SK-N-SH treated with all-trans-retinoic acid at 6 μM for 48 hours (cell line): ENCODE results near the gene TIMM13.

Source experiments
- ATAC-seq: fragments of 200-7000 bp; cut with Tn5 transposase; 3 replicates; pipeline ENCODE4 v1.9.1; 2020; ENCODE audit warnings: mild to moderate bottlenecking, moderate library complexity
- BACH2 ChIP-seq: fragments of 250-450 bp; sonication (Bioruptor Pico); IDR thresholded peaks from 2 replicates; pipeline ENCODE4 v1.9.0; 2021; ENCODE audit warnings: mild to moderate bottlenecking, borderline replicate concordance
- CREB5 ChIP-seq: fragments of 250-450 bp; sonication (Bioruptor Pico); IDR thresholded peaks from 2 replicates; pipeline ENCODE4 v1.5.1; 2020; ENCODE audit warnings: low read depth, mild to moderate bottlenecking, moderate library complexity
- CSDC2 ChIP-seq: fragments of 250-450 bp; sonication (Bioruptor Pico); IDR thresholded peaks from 2 replicates; pipeline ENCODE4 v1.5.0; 2020; ENCODE audit warnings: mild to moderate bottlenecking, moderate library complexity
- ESRRG ChIP-seq: fragments of 250-450 bp; sonication (Bioruptor Pico); IDR thresholded peaks from 2 replicates; pipeline ENCODE4 v1.6.1; 2021; ENCODE audit warnings: mild to moderate bottlenecking
- ISL1 ChIP-seq: fragments of 250-450 bp; sonication (Bioruptor Pico); IDR thresholded peaks from 2 replicates; pipeline ENCODE4 v2.1.2; 2022; ENCODE audit warnings: mild to moderate bottlenecking, moderate library complexity
- RARB ChIP-seq: fragments of 250-450 bp; sonication (Bioruptor Pico); IDR thresholded peaks from 2 replicates; pipeline ENCODE4 v1.8.0; 2021; ENCODE audit warnings: mild to moderate bottlenecking, moderate library complexity
- SNAI2 ChIP-seq: fragments of 250-450 bp; sonication (Bioruptor Pico); IDR thresholded peaks from 2 replicates; pipeline ENCODE4 v1.5.0; 2020; ENCODE audit warnings: mild to moderate bottlenecking, moderate library complexity
- TCF4 ChIP-seq: fragments of 250-450 bp; sonication (Bioruptor Pico); IDR thresholded peaks from 2 replicates; pipeline ENCODE4 v1.8.0; 2021; ENCODE audit warnings: mild to moderate bottlenecking, moderate library complexity, borderline replicate concordance
- TOX ChIP-seq: fragments of 250-450 bp; sonication (Bioruptor Pico); IDR thresholded peaks from 2 replicates; pipeline ENCODE4 v1.8.0; 2021; ENCODE audit warnings: mild to moderate bottlenecking, moderate library complexity, borderline replicate concordance
- ZC3H10 ChIP-seq: fragments of 250-450 bp; sonication (Bioruptor Pico); IDR thresholded peaks from 2 replicates; pipeline ENCODE4 v1.5.1; 2021; ENCODE audit warnings: mild to moderate bottlenecking, moderate library complexity
- ZFP3 ChIP-seq: fragments of 250-450 bp; sonication (Bioruptor Pico); IDR thresholded peaks from 2 replicates; pipeline ENCODE4 v1.5.0; 2020; ENCODE audit warnings: mild to moderate bottlenecking, moderate library complexity
- ZFP30 ChIP-seq: fragments of 450-650 bp; formaldehyde crosslinking; IDR thresholded peaks from 2 replicates; pipeline ENCODE4 v1.5.0; 2022; ENCODE audit warnings: mild to moderate bottlenecking, moderate library complexity
- ZNF565 ChIP-seq: fragments of 450-650 bp; formaldehyde crosslinking; conservative IDR thresholded peaks from 2 replicates; pipeline ENCODE4 v1.5.0; 2020; ENCODE audit warnings: low read depth, mild to moderate bottlenecking, moderate library complexity
- ZNF70 ChIP-seq: fragments of 450-650 bp; formaldehyde crosslinking; IDR thresholded peaks from 2 replicates; pipeline ENCODE4 v1.5.0; 2020; ENCODE audit warnings: mild to moderate bottlenecking, moderate library complexity
- TF ChIP-seq, protein P1 (sequence below): fragments of 250-450 bp; sonication (Bioruptor Pico); IDR thresholded peaks from 2 replicates; pipeline ENCODE4 v1.8.0; 2020; ENCODE audit warnings: mild to moderate bottlenecking, moderate library complexity, borderline replicate concordance
- TF ChIP-seq, protein P2 (sequence below): fragments of 250-450 bp; sonication (Bioruptor Pico); IDR thresholded peaks from 2 replicates; pipeline ENCODE4 v1.5.0; 2020; ENCODE audit warnings: mild to moderate bottlenecking, moderate library complexity
- TF ChIP-seq, protein P3 (sequence below): fragments of 250-450 bp; sonication (Bioruptor Pico); IDR thresholded peaks from 2 replicates; pipeline ENCODE4 v1.8.0; 2021; ENCODE audit warnings: low read depth, mild to moderate bottlenecking, moderate library complexity, borderline replicate concordance

TIMM13 gene

DNA sequence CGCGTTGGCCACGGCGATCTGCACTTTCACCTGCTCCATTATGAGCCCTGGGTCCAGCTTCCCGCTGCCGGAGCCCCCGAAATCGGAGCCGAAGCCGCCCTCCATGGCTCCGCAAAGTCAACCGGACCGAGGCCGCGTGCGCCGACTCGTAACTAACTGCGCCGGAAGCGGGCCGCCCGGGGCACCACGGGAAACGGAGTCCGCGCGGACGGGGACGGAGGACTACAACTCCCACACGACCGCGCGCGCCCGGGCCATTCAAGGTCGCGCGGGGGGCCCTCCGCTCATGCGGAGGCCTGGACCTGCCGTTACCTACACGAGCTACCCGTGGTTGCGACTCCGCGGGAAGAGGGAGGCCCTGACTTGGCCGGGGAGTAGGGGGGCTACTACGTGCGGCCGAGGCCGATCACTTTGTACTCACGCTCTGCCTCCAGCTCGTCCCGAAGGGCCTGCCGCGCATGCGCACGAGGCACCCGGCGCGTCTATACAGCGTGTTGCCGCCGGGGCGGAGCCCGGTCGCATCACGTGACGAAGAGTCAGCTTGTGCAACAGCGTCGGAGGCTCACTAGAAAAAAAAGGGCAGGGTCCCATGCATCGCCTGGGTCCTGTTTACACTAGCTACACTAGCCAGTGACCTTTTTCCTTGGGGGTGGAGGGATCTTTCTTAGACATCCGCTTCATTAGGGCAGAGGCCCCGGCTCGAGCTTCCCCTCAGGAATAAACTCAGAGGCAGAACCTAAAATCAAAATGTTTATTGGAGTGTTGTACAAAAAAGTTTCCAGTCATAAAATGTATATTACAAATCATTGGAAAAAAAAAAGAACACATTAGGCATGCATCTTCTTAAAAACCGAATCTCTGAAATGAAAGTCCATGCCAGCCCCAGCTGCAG is at the start of gene TIMM13:
TIMM13 (minus strand) TSS at position 158 of the 892 bp plus-strand sequence; CDS start at position 105, 53 bp downstream.
- peak; percentile 92 for ATAC-seq

DNA sequence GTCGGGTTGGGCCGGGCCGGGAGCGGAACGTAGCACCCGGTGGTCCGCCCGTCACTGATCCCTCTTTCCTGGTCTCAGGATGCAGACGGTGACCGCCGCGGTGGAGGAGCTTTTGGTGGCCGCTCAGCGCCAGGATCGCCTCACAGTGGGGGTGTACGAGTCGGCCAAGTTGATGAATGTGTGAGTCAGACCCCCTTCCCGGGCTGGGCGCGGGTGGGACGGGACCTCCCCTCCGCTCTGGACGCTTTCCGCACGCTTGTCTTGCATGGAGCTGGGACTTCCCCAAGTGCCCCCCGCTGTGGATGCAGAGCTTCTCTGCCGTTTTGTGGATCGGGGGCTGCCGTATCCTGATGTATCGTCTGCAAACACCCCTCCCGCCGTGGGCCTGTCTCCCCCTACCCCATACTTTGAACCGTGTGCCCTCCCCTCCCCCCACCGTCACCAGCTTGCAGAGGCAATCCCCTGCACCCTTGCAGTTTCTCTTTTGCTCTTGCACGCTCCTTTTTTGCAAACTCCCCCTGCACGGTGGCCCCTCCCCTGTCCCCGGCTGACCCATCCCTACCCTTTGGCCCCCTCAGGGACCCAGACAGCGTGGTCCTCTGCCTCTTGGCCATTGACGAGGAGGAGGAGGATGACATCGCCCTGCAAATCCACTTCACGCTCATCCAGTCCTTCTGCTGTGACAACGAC is 49.2 kb upstream of the TIMM13 start:
- peak; percentile 4; the same call in 2 of the 3 replicates for ATAC-seq
- TF ChIP-seq ZFP30 (CRISPR knock-in tag): no peak
- no peak for TF ChIP-seq TCF4
- TF ChIP-seq, protein P1, sequence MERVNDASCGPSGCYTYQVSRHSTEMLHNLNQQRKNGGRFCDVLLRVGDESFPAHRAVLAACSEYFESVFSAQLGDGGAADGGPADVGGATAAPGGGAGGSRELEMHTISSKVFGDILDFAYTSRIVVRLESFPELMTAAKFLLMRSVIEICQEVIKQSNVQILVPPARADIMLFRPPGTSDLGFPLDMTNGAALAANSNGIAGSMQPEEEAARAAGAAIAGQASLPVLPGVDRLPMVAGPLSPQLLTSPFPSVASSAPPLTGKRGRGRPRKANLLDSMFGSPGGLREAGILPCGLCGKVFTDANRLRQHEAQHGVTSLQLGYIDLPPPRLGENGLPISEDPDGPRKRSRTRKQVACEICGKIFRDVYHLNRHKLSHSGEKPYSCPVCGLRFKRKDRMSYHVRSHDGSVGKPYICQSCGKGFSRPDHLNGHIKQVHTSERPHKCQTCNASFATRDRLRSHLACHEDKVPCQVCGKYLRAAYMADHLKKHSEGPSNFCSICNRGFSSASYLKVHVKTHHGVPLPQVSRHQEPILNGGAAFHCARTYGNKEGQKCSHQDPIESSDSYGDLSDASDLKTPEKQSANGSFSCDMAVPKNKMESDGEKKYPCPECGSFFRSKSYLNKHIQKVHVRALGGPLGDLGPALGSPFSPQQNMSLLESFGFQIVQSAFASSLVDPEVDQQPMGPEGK (CRISPR knock-in tag): no peak
- no peak for TF ChIP-seq ESRRG (CRISPR knock-in tag)
- TF ChIP-seq RARB (CRISPR knock-in tag): no peak
- no peak for TF ChIP-seq SNAI2 (CRISPR knock-in tag)
- TF ChIP-seq ZFP3 (CRISPR knock-in tag): no peak
- no peak for TF ChIP-seq ZC3H10 (CRISPR knock-in tag)
- TF ChIP-seq ZNF70 (CRISPR knock-in tag): no peak
- TF ChIP-seq ZNF565: no peak
- TF ChIP-seq, protein P2, sequence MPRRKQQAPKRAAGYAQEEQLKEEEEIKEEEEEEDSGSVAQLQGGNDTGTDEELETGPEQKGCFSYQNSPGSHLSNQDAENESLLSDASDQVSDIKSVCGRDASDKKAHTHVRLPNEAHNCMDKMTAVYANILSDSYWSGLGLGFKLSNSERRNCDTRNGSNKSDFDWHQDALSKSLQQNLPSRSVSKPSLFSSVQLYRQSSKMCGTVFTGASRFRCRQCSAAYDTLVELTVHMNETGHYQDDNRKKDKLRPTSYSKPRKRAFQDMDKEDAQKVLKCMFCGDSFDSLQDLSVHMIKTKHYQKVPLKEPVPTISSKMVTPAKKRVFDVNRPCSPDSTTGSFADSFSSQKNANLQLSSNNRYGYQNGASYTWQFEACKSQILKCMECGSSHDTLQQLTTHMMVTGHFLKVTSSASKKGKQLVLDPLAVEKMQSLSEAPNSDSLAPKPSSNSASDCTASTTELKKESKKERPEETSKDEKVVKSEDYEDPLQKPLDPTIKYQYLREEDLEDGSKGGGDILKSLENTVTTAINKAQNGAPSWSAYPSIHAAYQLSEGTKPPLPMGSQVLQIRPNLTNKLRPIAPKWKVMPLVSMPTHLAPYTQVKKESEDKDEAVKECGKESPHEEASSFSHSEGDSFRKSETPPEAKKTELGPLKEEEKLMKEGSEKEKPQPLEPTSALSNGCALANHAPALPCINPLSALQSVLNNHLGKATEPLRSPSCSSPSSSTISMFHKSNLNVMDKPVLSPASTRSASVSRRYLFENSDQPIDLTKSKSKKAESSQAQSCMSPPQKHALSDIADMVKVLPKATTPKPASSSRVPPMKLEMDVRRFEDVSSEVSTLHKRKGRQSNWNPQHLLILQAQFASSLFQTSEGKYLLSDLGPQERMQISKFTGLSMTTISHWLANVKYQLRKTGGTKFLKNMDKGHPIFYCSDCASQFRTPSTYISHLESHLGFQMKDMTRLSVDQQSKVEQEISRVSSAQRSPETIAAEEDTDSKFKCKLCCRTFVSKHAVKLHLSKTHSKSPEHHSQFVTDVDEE (CRISPR knock-in tag): no peak
- TF ChIP-seq CSDC2: no peak
- no peak for TF ChIP-seq ISL1 (CRISPR knock-in tag)
- TF ChIP-seq BACH2 (CRISPR knock-in tag): no peak
- TF ChIP-seq CREB5 (CRISPR knock-in tag): no peak
- TF ChIP-seq, protein P3, sequence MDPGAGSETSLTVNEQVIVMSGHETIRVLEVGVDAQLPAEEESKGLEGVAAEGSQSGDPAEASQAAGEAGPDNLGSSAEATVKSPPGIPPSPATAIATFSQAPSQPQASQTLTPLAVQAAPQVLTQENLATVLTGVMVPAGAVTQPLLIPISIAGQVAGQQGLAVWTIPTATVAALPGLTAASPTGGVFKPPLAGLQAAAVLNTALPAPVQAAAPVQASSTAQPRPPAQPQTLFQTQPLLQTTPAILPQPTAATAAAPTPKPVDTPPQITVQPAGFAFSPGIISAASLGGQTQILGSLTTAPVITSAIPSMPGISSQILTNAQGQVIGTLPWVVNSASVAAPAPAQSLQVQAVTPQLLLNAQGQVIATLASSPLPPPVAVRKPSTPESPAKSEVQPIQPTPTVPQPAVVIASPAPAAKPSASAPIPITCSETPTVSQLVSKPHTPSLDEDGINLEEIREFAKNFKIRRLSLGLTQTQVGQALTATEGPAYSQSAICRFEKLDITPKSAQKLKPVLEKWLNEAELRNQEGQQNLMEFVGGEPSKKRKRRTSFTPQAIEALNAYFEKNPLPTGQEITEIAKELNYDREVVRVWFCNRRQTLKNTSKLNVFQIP (CRISPR knock-in tag): no peak

More for the DNA sequence above, at the start of gene TIMM13:
- peak; percentile 62; the same call in 1 of the 2 replicates for TF ChIP-seq ESRRG (CRISPR knock-in tag)
- TF ChIP-seq TOX: no peak

DNA sequence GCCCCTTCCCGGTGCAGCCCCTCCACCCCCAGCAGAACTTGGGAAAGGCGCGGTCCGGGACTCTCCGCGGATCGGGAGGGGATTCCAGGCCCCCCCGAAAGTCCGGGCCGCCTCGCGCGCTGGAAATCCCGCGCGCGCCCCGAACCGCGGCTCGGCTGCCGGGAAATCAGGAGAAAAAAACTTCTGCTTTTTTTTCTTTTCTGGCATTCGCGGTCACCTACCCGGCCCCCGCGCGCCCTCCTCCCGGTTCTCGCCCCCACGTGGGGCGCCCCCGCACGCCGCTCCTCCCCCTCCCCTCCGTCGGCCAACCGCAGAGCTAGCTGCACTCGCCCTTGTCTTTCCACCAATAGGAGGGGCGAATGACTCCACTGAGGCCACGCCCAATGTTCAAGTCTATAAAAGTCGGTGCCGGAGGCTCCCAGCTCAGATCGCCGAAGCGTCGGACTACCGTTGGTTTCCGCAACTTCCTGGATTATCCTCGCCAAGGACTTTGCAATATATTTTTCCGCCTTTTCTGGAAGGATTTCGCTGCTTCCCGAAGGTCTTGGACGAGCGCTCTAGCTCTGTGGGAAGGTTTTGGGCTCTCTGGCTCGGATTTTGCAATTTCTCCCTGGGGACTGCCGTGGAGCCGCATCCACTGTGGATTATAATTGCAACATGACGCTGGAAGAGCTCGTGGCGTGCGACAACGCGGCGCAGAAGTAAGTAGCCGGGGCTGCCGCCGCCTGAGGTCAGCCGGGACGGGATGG is 48.5 kb upstream of the TIMM13 start, which contains the start of gene GADD45B:
GADD45B (plus strand) TSS at position 426 of the 749 bp plus-strand sequence; CDS start at position 658, 232 bp downstream.
- TF ChIP-seq ZFP3 (CRISPR knock-in tag): no peak
- TF ChIP-seq TOX: peak; percentile 61; the same call in 1 of the 2 replicates
- ATAC-seq: peak; percentile 43
